CD4-positive, alpha-beta T cell treated with Interleukin-12 subunit alpha and Interleukin-12 subunit beta, for 1 hour (primary cell): ENCODE measurements around the gene ZNF93.
A peak's percentile ranks its signal among the peaks of the same experiment; 100 is the strongest.
"Not testable (repeated sequence)": the region's sequence is repeated elsewhere in the genome, so short reads cannot be mapped to it uniquely, and the experiment has no call there.

Experiments used
- DNase-seq: peaks from one replicate; pipeline ENCODE4 v3.0.0-alpha.2; 2020

ZNF93 gene

DNA sequence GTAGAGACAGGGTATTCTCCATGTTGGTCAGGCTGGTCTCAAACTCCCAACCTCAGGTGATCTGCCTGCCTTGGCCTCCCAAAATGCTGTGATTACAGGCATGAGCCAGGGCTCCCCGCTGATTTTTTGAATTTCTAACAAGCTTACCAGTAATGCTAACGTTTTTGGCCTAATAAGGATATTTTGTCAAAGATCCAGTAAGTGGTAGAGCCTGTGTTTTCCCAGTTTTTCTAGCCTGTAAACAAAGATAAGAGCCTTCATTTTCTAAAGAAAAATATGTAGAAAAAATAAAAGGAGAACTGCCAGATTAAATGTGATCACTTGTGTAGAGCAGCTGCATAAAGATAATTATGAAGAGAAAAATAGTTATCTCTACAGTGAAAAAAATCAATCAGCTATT is 37.7 kb downstream of the ZNF93 start:
- DNase-seq, result no peak

- no peak for DNase-seq
Observed at GRCh38 chr19:19943848-19944582, 43.3 kb downstream of the ZNF93 start.

DNA sequence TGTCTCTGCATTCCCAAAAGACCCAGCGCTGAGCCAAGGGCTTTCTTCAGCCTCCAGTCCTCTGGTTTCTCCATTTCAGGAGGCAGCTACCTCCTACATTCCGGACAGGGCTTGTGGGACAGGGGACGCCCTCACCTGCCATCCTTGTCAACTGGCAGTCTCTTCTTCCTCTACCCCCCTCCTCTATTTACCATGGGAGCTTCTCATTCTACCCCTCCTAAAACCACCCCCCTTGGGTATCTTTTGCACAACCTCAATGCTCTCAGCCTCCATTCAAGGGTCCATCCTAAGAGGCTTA is 43.8 kb downstream of the ZNF93 start:
- DNase-seq, result no peak

DNA sequence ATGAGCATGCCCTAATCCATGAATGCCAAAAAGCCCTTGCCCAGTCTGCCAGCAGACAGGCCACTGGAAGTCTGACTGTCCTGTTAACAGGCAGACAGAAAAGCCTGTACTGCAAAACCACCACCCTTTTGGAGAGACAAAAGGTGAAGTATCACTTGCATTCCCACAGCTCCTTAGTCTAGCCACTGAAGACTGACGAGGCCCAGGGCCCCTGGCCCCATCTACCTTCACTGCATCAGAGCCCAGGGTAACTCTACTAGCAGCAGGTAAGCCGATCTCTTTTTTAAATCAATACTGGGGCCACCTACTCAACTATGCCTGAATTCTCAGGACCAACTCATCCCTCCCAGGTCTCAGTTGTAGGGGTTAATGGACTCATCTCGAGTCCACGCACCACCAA is 45.5 kb downstream of the ZNF93 start:
- no peak for DNase-seq

DNA sequence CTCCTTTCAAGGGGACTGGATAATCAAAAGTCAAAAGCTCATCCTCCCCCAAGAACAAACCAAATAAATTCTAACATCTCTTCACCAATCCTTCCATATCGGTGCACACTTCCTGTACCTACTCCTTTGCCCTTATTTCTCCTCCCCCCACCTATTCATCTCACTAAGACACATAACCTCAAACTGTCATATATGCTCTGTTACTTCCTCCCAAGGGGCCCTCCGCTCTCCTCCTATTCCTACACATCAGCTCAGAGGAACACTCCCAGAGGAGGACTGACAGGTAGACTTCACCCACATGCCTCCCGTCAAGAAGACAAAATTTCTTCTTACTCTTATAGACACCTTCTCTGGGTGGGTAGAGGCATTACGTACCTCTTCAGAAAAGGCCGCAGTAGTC is 48.1 kb downstream of the ZNF93 start:
- DNase-seq, result no peak

GRCh38 chr19:19955208-19955607 is 54.5 kb downstream of the ZNF93 start:
- DNase-seq, result no peak

DNA sequence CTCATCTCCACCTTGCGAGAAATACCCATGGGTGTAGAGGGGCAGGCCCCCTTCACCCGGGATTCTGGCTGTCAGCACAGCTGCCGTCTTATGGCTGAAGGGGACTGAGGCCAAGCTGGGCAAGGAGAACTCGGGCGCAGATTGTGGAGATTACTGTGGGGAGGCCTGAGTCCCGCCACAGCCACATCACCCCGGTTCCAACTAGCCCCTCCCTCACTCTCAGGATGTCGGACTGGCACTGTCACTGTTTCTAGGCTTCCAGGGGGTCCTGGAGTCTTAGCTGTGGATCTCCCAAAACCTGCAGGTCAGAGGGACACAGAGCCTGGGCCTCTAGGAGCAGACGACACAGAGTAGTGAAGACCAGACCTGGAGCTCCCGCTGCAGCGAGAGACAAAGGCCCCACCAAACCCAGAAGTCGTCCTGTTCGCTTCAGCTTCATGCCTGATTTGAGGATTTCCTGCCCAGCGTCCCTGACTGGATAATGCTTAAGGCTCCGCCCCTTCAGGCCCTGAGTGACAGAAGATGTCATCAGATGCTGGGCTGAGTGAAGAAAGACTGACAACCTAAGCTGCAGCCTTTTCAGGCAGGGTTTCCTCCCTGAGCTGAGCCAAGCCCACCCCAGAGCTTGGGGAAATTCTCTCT is 55.8 kb downstream of the ZNF93 start:
- no peak for DNase-seq

- DNase-seq, result not testable (repeated sequence)
Observed at GRCh38 chr19:19957766-19958165, 57.0 kb downstream of the ZNF93 start.

DNA sequence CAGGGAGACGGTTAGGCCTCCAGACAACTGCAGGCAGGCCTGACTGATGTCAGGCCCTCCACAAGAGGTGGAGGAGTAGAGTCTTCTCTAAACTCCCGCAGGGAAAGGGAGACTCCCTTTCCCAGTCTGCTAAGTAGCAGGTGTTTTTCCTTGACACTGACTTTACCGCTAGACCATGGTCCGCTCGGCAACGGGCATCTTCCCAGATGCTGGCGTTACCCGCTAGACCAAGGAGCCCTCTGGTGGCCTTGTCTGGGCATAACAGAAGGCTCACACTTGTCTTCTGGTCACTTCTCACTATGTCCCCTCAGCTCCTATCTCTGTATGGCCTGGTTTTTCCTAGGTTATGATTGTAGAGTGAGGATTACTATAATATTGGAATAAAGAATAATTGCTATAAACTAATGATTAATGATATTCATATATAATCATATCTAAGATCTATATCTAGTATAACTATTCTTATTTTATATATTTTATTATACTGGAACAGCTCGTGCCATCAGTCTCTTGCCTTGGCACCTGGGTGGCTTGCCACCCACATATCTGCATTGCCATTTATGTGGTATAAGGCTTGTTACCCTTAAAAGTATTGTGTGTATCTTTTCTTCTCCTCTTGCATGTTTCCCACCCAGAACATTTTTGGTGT is 58.5 kb downstream of the ZNF93 start:
- DNase-seq, result peak; percentile 69

DNA sequence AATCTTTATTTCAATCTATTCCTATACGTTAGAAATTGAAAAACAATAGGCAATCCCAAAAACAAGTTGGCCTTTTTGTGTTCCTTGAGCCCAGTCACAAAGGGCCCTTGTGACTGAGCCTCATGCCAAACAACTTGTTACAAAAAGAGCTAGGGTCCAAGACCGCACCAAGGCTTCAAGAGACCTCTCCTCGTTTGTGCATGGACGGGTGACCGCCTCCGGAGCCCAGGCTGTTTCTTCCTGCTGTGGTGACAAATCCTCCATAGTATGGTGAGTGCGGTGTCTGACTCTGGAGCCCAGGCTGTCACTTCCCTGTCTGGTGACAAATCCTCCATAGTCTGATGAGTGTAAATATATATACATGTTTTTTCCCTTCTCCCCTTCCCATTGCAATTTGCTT is 63.7 kb downstream of the ZNF93 start:
- no peak for DNase-seq

DNA sequence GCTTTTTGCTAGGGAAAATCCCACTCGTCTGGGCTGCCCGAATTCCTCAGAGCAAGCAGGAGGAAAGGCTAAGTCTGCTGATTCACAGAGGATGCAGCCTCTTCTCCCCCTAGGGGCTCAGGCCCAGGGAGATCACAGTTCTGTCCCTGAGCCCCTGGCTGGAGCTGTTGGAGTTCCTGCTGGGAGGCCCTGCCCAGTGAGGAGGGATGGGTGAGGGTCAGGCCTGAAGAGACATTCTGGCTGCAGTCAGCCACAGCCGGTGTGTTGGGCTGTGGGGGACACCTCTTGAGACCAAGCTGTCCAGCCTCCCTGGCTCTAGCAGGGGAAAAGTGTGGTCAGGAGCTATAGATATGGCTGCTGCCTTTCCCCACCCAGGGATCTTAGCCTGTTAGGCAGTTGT is 65.4 kb downstream of the ZNF93 start:
- DNase-seq, result not testable (repeated sequence)

GRCh38 chr19:19966862-19967261 is 66.1 kb downstream of the ZNF93 start:
- DNase-seq, result no peak
